Activated T-helper 17 cell treated with anti-CD3 and anti-CD28 coated beads, Interleukin-2, amount 50 U/mL, for 72 hours (primary cell): ENCODE data around the gene COL11A2. TPM values are rescaled to one million over a fixed set of nuclear protein-coding genes. Genes with fewer than 3 reads are reported as not detected.
A peak's percentile ranks its signal among the peaks of the same experiment; 100 is the strongest.

Source experiments
- ATAC-seq: fragments of 150-1000 bp; cut with Tn5 transposase; replicated peaks from 2 replicates; pipeline ENCODE4 v1.10.0; 2021; ENCODE audit warnings: mild to moderate bottlenecking, moderate library complexity
- H3K27ac Mint-ChIP-seq: one replicate; pipeline ENCODE4 v1.8.0; 2022; ENCODE audit warnings: mixed read lengths
- H3K27me3 Mint-ChIP-seq: one replicate; pipeline ENCODE4 v1.8.0; 2022; ENCODE audit warnings: mixed read lengths
- H3K36me3 Mint-ChIP-seq: one replicate; pipeline ENCODE4 v1.8.0; 2022; ENCODE audit warnings: low read depth, mild to moderate bottlenecking, mixed read lengths
- H3K4me1 Mint-ChIP-seq: one replicate; pipeline ENCODE4 v1.8.0; 2022; ENCODE audit warnings: mixed read lengths
- H3K4me3 Mint-ChIP-seq: one replicate; pipeline ENCODE4 v1.8.0; 2022; ENCODE audit warnings: mild to moderate bottlenecking, mixed read lengths
- H3K9me3 Mint-ChIP-seq: one replicate; pipeline ENCODE4 v1.8.0; 2022; ENCODE audit warnings: mixed read lengths
- total RNA-seq, 2 donors: library from RNA; stranded (reverse); gene quantifications; one replicate each; pipeline ENCODE4 v1.2.3, GENCODE V29; 2022

Gene COL11A2
- total RNA-seq, 2 donors from 2014 or later, result 1.2 to 3.3 TPM

GRCh38 chr6:33123181-33123580 lies 69.1 kb downstream of the COL11A2 start:
- H3K4me3 Mint-ChIP-seq, result no peak overlapping the region
- H3K9me3 Mint-ChIP-seq, result peaks cover 5% of the 10 kb centered on the region

GRCh38 chr6:33120001-33120400 lies 72.3 kb downstream of the COL11A2 start:
- no peak overlapping the region for H3K4me3 Mint-ChIP-seq
- H3K36me3 Mint-ChIP-seq, result no peaks in the 10 kb centered on the region
- H3K27ac Mint-ChIP-seq, result no peak overlapping the region
- ATAC-seq, result no peak
- H3K9me3 Mint-ChIP-seq, result peaks cover 5% of the 10 kb centered on the region
- no peaks in the 10 kb centered on the region for H3K4me1 Mint-ChIP-seq
- peaks cover 32% of the 10 kb centered on the region for H3K27me3 Mint-ChIP-seq

More at GRCh38 chr6:33123181-33123580, 69.1 kb downstream of the COL11A2 start:
- no peaks in the 10 kb centered on the region for H3K4me1 Mint-ChIP-seq
- H3K27me3 Mint-ChIP-seq, result peaks cover 18% of the 10 kb centered on the region
- no peak for ATAC-seq
- H3K36me3 Mint-ChIP-seq, result no peaks in the 10 kb centered on the region
- no peak overlapping the region for H3K27ac Mint-ChIP-seq

- Mint-ChIP-seq H3K4me1 (no peaks in the 10 kb centered on the region), H3K4me3 (no peak overlapping the region), H3K27me3 (peaks cover 40% of the 10 kb centered on the region), H3K36me3 (no peaks in the 10 kb centered on the region), H3K9me3 (peaks cover under 1% of the 10 kb centered on the region), H3K27ac (no peak overlapping the region)
- peak; percentile 57 for ATAC-seq
Observed at GRCh38 chr6:33118525-33119123, 73.6 kb downstream of the COL11A2 start.

- ATAC-seq, result no peak
- H3K27me3 Mint-ChIP-seq, result peaks cover 45% of the 10 kb centered on the region
- H3K27ac Mint-ChIP-seq, result no peak overlapping the region
- no peaks in the 10 kb centered on the region for H3K4me1 Mint-ChIP-seq
- peak overlapping the region; percentile 23 for H3K4me3 Mint-ChIP-seq
- no peaks in the 10 kb centered on the region for H3K9me3 Mint-ChIP-seq
- H3K36me3 Mint-ChIP-seq, result no peaks in the 10 kb centered on the region
Observed at GRCh38 chr6:33117811-33118277, 74.4 kb downstream of the COL11A2 start.

GRCh38 chr6:33116841-33117711 lies 75.2 kb downstream of the COL11A2 start:
- Mint-ChIP-seq H3K36me3 (no peaks in the 10 kb centered on the region), H3K4me1 (no peaks in the 10 kb centered on the region), H3K4me3 (peak overlapping the region; percentile 40), H3K9me3 (no peaks in the 10 kb centered on the region), H3K27me3 (peaks cover 52% of the 10 kb centered on the region), H3K27ac (no peak overlapping the region)
- ATAC-seq, result no peak

- H3K27me3 Mint-ChIP-seq, result peaks cover 50% of the 10 kb centered on the region
- no peaks in the 10 kb centered on the region for H3K4me1 Mint-ChIP-seq
Observed at GRCh38 chr6:33116417-33116816, 75.8 kb downstream of the COL11A2 start.

GRCh38 chr6:33114406-33114805 lies 77.9 kb downstream of the COL11A2 start:
- Mint-ChIP-seq H3K4me1 (no peaks in the 10 kb centered on the region), H3K27me3 (peaks cover 62% of the 10 kb centered on the region), H3K9me3 (no peaks in the 10 kb centered on the region), H3K27ac (no peak overlapping the region), H3K36me3 (no peaks in the 10 kb centered on the region), H3K4me3 (no peak overlapping the region)
- ATAC-seq, result no peak

More at GRCh38 chr6:33116417-33116816, 75.8 kb downstream of the COL11A2 start:
- Mint-ChIP-seq H3K27ac (no peak overlapping the region), H3K9me3 (no peaks in the 10 kb centered on the region), H3K36me3 (no peaks in the 10 kb centered on the region), H3K4me3 (peak overlapping the region; percentile 40)
- no peak for ATAC-seq

GRCh38 chr6:33113755-33114154 lies 78.5 kb downstream of the COL11A2 start:
- H3K27me3 Mint-ChIP-seq, result peaks cover 65% of the 10 kb centered on the region
- no peaks in the 10 kb centered on the region for H3K36me3 Mint-ChIP-seq
- ATAC-seq, result no peak
- H3K4me1 Mint-ChIP-seq, result no peaks in the 10 kb centered on the region
- H3K4me3 Mint-ChIP-seq, result no peak overlapping the region
- no peaks in the 10 kb centered on the region for H3K9me3 Mint-ChIP-seq
- H3K27ac Mint-ChIP-seq, result peak overlapping the region; percentile 20

Other genes starting within 250 kb of the COL11A2 start
- gene HLA-DMA, start 239.4 kb downstream of the COL11A2 start, total RNA-seq, result 10 to 100 TPM; 22.4 to 53.8 TPM
- gene BRD2, start 223.9 kb downstream of the COL11A2 start, total RNA-seq, result 100 to 1,000 TPM; 229 to 281 TPM
- gene HLA-DOA, start 182.9 kb downstream of the COL11A2 start, total RNA-seq, result 1 to 10 TPM in 1 of 2 donors, under 1 TPM in 1; 0.56 to 7.8 TPM
- 100 to 1,000 TPM in 1 of 2 donors, 10 to 100 TPM in 1; 40.5 to 136 TPM for gene HLA-DPA1, start 118.8 kb downstream of the COL11A2 start, total RNA-seq
- 10 to 100 TPM; 21.4 to 69.1 TPM for gene HLA-DPB1, start 116.5 kb downstream of the COL11A2 start, total RNA-seq
- 10 to 100 TPM; 31.0 to 68.7 TPM for gene RXRB, start 8.2 kb upstream of the COL11A2 start, total RNA-seq
- 10 to 100 TPM; 50.5 to 65.0 TPM for gene SLC39A7, start 8.4 kb upstream of the COL11A2 start, total RNA-seq
- gene HSD17B8, start 12.2 kb upstream of the COL11A2 start, total RNA-seq, result 10 to 100 TPM in 1 of 2 donors, 1 to 10 TPM in 1; 3.4 to 13.1 TPM
- 10 to 100 TPM; 22.7 to 25.1 TPM for gene RING1, start 16.0 kb upstream of the COL11A2 start, total RNA-seq
- gene VPS52, start 79.4 kb upstream of the COL11A2 start, total RNA-seq, result 10 to 100 TPM; 42.5 to 43.2 TPM
- 1,000 to 10,000 TPM; 3,349 to 4,633 TPM for gene RPS18, start 79.6 kb upstream of the COL11A2 start, total RNA-seq
- gene B3GALT4, start 84.7 kb upstream of the COL11A2 start, total RNA-seq, result 1 to 10 TPM; 4.0 to 5.8 TPM
- 10 to 100 TPM; 51.2 to 98.7 TPM for gene WDR46, start 96.8 kb upstream of the COL11A2 start, total RNA-seq
- gene PFDN6, start 97.1 kb upstream of the COL11A2 start, total RNA-seq, result 10 to 100 TPM; 57.9 to 81.2 TPM
- gene RGL2, start 106.5 kb upstream of the COL11A2 start, total RNA-seq, result 10 to 100 TPM; 37.7 to 73.4 TPM
- 100 to 1,000 TPM; 176 to 194 TPM for gene TAPBP, start 121.6 kb upstream of the COL11A2 start, total RNA-seq
- gene ZBTB22, start 125.3 kb upstream of the COL11A2 start, total RNA-seq, result 10 to 100 TPM in 1 of 2 donors, 1 to 10 TPM in 1; 6.9 to 20.0 TPM
- gene DAXX, start 130.5 kb upstream of the COL11A2 start, total RNA-seq, result 10 to 100 TPM; 62.2 to 77.3 TPM
- 100 to 1,000 TPM; 101 to 108 TPM for gene KIFC1, start 199.4 kb upstream of the COL11A2 start, total RNA-seq
- 100 to 1,000 TPM in 1 of 2 donors, 10 to 100 TPM in 1; 27.2 to 133 TPM for gene PHF1, start 218.5 kb upstream of the COL11A2 start, total RNA-seq
- gene CUTA, start 225.6 kb upstream of the COL11A2 start, total RNA-seq, result 100 to 1,000 TPM; 163 to 248 TPM
- 100 to 1,000 TPM in 1 of 2 donors, 10 to 100 TPM in 1; 43.2 to 156 TPM for gene SYNGAP1, start 227.6 kb upstream of the COL11A2 start, total RNA-seq